8988T (cell line): ENCODE measurements around the gene IMPDH2.
A peak's percentile ranks its signal among the peaks of the same experiment; 100 is the strongest.

Experiments used
- DNase-seq: peaks from one replicate; pipeline ENCODE4 v3.0.0; 2011

IMPDH2 gene

DNA sequence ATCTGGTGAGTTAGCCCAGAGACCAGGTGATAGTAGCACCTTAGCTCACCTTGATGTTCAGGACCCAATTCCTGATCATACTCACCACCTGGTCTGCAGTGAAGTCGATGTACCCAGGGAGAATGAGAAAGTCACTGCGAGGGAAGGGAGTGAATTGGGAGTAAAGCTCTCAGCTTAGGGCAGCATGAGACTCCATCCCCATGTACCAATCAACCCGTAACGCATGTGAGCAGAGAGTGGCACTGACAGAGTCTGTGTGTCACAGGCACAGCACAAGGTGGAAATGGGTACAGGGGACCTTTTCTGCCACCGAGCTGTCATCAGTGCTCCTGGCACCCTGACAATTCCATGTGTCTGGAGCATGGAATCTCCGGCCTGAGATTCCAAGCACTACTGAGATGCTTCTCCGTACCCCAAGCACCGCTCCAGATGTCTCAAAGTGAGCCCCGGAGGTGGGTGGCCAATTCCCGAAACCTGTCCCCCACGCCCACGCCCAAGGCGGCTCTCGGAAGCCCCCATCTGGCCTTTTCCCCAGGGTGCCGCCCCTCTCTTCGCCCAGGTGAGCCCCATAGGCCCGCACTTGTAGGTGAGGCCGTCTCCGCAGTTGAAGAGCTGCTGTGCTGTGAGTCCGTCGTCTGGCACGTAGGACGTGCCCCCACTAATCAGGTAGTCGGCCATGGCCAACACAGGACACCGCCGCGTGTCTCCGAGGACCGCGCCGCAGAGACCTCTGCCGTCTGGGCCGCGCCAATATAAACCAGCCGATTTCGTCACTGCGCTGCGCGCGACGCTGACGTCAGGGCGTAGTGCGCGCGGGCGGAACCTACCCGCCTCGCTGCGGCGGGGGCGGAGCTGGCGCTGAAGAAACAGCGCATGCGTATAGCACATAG is at the start of gene IMPDH2:
IMPDH2 (minus strand) TSS at position 726 of the 890 bp plus-strand sequence; CDS start at position 678, 48 bp downstream.
- no peak for DNase-seq

DNA sequence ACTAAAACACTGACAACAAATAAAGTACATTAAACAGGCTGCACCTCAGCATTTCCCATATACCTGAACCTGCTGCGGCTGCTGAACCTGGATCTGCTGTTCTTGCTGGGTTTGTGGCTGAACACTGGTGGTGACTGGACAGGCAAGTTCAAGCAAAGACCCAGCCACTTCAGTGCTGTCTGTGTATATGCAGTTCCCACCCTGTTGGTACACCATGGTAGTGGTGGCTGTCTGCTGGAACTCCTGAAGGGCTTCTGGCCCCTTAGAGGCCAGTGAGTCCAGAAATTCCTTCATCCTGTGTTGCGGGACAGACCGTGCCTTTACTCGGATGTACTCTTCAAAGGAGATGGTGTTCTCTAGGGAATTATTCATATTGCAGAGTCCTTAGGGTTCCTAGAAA is 47.4 kb upstream of the IMPDH2 start:
- no peak for DNase-seq

DNA sequence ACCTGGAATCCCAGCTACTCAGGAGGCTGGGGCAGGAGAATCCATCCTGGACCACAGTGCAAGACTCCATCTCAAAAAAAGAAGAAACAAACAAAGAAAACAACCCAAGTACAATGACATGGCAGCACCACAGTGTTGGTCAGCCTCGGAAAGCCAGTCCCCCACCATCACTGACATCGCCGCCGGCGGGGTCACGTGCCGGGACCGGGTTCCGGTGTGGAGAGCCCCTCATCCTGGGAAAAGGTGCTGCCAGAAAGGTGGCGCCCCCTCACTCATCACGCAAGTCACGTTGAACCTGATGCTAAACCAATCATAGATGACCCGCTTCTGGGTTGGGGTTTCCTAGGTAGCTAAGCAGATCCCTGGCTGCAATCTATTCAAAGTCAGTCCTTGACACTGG is 46.9 kb upstream of the IMPDH2 start:
- DNase-seq = no peak

DNA sequence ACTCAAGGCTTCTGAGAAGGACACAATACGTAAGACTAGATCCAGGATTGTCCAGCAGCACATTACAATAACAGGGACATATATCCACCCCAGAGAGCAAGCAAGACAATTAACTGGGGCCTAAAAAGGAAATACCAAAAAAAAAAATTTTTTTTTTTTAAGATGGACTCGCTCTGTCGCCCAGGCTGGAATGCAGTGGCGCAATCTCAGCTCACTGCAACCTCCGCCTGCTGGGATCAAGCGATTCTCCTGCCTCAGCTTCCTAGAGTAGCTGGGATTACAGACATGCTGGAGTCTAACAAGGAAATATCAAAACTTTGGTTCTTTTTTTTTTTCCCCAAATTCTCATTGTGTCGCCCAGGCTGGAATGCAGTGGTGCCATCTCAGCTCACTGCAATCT is 28.8 kb upstream of the IMPDH2 start:
- no peak for DNase-seq

DNA sequence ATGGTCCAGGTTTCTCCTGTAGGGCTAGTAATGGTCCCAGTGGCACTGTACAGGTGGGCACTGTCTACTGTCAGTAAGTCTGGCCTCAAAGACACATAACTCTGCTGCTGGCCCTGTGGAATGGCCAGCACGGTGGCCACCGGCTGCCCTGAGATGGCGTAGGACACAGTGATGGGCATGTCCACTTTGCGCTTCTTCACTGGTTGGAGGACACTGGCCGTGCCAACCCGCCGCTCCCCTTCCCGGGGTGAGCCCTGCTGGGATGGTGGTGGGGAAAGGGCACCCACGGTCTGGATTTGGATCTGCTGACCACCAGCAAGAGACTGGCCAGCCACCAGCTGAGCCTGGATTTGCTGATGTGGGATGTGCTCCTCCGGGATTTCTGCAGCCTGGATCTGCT is 28.1 kb upstream of the IMPDH2 start:
- DNase-seq = no peak

DNA sequence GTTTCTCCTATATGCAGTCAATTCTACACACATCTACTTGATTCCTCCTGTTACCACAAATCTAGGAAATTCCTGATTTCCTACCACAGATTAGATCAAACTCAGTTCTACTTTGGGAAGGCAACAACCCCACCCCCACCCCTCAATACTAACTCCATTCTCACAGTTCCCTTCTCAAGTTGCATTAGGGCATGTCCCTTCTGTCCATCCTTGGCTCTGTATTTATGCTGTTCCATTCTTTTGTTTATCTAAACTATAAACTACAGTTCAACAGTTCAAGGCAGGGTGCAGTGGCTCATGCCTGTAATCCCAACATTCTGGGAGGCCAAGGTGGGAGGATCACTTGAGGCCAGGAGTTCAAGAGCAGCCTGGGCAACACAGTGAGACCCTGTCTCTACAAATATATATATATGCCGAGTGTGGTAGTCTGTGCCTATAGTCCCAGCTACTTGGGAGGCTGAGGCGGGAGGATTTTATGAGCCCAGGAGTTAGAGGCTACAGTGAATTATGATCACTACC is 25.2 kb upstream of the IMPDH2 start:
- DNase-seq = no peak

DNA sequence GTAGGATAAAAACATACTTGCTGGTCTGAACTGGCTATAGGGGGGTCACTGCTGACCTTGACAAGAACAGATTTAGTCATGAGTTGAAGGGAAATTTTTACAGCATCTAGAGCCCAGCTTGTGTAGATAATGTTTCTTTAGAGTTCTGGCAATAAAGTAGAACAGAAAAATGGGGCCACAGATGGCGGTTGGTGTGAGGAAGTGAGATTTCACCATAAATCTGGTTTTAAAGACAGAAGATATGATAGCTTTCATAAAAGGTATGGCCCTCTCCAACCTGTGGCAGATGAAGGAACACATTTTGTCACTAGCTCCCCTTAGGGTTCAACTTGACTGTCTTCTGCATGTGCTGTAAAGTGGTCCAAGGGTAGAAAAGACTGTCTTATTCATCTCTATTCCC is 24.3 kb upstream of the IMPDH2 start:
- DNase-seq = no peak

DNA sequence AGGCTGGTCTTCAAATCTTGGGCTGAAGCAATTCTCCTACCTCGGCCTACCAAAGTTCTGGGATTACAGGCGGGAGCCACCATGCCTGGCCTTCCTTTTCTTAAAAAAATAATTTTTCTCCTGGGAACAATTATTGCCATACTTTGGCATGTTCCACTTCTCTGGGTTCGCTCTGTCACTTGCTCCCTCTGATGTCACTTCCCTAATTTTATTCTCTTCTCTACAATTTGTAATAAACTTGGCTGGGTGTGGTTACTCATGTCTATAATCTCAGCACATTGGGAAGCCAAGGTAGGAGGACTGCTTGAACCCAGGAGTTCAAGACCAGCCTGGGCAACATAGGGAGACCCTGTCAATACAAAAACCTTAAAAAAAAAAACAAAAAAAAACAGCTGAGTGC is 6.1 kb upstream of the IMPDH2 start:
- no peak for DNase-seq

DNA sequence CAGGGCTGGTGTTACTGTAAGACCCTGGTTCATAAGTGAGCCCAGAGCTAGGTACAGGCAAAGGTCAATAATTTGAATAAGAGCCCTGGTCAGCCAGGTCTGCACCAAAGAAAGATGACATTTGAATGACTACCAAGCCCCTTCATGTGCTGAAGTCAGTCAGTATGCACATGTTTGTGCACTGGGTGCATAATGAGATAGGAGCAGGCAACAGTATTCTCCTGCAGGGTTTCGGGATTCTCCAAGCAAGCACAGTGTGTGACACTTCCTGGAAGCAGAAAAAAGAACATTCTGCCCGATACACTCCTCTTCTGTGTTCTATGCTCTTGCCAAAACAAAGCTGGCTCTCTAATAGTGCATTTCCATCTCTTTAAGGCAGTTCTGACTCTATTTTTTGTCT is 5.5 kb upstream of the IMPDH2 start:
- DNase-seq = no peak

DNA sequence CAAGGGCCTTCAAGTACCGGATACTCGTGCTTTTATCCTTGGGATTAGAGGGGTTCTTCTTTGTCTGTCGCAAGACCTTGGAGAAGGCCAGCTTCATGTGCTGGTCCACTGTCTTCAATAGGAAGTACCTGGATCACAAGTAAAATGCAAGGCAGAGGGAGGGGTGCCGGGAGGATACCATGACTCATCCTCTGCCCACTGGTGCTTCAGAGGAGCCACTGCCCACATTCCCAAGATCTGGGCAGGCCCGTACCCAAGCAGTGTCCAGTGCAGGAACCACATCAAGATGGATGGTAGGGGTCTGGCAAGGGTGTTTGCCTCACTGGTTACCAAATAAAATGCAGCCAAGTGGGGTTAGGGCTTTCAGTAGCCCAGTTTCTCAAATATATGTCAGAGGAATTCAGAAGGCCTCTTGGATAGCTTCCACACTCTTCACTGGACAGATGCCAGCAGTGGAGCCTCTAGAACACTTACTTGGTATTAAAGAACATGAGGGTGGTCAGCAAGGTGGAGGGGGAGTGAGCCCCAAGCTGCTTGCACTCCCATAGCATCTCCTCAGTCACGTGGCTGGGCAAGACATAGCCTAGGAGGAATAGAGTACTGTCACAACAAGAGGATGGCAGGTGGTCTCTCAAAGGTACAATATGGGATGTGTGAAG is 3.6 kb upstream of the IMPDH2 start:
- DNase-seq = no peak

DNA sequence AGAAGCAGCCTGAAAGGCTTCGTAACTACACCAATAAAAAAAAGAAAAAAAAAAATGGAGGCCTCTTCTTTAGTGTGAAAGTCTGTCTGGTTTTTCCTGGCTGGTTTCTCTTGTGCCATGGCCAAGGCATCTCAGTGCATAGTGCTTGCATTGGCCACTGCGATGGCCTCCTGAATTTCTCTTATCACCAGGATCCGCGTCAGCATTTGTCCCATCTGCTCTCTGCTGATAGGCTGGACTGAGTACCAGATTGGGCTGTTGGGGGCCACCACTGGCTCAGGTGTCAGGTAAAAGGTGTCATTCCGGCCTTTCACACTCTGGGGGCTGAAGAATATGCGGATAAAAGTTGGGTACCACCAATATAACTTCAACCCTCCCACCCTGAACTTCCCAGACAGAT is 1.1 kb upstream of the IMPDH2 start:
- DNase-seq = no peak

DNA sequence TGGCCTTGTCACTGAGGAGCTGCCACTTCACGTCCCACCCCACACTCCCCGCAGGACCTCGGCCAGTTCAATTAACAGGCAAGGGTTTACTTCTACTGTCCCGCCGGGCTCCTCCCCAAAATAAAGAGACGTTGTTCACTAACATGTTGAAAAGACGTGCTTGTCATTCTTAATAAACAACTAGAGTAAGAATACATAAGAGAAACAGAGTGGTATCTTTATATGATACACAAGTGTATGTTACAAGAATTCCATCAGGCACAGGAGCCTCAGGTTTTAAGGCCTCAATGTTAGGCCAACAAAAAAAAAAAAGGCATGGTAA is 326 bp upstream of the IMPDH2 start:
- DNase-seq = no peak

DNA sequence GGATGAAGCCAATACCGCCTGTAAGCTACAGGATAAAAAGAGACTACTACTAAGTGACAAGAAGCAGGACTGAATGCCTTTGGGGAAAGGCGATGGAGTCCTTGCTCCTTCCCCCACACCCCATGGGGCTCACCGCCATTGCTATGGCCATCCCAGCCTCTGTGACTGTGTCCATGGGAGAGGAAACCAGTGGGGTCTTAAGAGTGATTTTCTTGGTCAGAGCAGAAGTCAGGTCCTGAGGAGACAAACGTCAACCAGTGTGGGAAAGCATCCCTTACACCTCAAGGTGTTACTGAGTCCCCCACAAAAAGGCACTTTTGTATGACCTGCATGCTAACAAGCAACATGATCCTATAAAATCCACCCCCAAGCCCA is 913 bp downstream of the IMPDH2 start:
- DNase-seq = no peak

DNA sequence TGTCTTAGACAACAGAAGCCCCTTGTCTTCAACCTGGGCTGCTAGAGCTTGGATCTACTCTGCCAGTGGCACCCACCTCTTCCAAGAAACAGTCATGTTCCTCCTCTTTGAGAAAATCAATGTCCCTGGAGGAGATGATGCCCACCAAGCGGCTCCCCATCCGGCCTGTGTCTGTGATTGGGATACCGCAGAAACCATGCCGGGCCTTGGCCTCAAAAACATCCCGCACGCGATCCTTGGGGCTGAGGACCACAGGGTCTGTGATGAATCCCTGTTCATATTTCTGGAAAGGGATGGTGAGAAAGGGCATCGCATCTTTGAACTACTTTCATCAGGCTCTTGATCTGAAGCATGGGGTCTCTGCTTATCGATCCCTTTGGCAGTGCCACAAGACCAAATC is 1.6 kb downstream of the IMPDH2 start:
- no peak for DNase-seq

DNA sequence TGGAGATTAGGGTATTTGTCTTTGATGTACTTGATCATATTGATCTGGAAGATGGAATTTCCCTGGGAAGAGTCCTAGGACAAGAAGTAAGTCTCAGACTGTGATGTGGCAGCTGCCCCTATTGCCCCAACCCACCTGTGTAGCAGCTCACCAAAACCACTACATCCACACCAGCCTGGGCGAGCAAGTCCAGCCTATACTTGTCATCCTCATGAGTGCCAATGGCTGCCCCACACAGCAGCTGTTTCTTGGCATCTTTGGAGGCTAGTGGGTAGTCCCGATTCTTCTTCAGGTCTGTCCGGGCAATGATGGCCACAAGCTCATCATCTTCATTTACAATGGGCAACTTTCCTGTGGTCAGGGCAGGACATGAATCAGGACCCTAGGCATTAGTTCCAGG is 2.7 kb downstream of the IMPDH2 start:
- no peak for DNase-seq

DNA sequence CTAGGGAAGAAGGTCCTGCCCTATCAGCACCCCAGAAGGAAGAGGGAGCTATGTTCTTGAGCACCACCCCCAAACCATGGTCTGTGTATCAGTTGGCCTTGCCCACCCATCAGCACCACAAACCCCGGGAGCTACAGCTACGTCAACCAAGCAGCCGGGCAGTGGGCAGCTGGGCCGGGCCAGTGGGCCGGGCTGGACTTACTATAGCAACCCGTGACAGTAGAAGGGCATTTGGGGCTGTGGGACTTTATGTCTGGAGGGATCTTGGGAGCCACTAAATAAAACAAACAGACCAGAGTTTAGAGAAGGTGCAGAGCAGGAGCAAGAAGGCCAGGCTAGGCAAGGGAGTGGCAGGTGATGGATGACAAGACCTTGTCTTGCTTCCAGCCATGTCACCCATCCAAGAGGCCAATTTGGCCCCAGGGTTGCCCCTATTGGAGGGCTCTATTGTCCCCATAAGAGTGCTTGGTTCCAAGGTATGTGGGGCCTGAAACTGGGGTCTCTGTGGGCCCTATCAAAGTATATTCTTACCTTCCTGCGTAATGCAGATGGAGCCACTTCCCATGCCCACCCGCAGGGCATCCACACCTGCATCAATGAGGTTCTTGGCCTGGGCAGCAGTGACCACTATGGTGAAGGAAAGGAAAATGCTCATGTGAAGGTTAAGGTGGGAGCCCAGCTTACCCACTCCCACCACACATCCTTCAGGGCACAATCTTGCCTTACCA is 3.2 kb downstream of the IMPDH2 start:
- DNase-seq = no peak

DNA sequence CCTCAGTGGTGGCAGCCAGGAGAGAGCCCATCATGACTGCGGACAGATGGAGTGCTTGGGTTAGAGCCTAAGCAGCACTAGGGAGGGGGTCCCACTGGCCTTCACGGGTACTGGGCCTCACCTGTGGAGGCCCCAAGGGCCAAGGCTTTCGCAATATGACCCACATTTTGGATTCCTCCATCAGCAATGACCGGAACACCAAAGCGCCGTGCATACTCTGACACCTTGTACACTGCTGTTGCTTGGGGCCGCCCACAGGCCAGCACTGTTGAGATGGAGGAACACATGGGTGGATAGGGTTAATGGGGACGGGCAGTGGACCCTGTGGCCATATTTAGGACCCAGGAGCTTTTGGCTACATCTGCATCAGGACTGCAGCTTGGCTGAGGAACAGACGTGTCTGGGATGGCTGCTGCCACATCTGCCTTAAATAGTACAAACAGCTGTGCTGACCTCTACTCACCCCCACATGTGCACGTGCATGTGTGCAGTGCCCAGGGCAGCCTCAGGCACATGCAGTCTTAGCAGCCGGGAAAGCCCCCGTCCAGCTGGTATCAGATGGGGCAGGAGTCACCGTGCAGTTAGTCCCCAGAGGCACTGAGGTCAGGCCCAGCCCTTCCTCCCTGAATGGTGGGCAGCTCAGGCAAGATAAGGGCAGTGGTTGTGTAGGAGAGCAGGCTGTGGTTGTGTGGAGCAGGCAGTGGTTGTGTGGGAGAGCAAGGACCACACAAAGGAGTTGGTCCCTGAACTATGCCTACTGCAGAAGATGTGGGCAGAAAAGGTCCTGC is 4.0 kb downstream of the IMPDH2 start:
- no peak for DNase-seq

DNA sequence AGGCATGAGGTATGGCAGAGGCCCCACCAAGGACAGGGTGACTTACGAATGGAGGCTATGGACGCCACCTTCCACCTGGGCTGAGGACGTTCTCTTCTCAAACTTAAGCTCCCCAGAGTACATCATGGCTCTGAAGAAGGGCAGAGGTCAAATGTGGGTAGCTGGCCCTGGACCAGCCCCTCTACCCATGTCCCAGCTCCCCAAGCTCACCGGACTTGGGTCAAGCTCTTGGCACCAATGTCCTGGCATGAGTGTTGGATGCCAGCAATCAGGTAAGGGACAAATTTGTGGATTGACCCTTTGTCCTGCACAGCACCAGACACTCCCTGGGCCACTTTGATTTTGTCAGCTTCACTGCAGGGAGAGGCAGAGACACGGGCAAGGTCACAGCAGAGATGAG is 4.7 kb downstream of the IMPDH2 start:
- no peak for DNase-seq

DNA sequence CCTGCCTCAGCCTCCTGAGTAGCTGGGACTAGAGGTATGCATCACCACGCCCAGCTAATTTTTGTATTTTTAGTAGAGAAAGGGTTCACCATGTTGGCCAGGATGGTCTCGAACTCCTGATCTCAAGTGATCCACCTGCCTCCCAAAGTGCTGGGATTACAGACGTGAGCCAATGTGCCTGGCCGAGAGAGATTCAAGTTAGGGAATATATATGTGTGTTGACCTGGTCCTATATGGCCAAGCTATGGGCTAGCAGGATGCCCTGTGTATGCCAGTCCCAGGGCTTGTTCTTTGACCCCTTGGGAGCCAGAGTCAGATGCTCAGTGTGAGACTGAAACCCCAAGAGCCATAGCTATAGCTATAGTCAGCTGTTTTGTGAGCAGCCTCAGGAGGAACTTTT is 5.4 kb downstream of the IMPDH2 start:
- no peak for DNase-seq

DNA sequence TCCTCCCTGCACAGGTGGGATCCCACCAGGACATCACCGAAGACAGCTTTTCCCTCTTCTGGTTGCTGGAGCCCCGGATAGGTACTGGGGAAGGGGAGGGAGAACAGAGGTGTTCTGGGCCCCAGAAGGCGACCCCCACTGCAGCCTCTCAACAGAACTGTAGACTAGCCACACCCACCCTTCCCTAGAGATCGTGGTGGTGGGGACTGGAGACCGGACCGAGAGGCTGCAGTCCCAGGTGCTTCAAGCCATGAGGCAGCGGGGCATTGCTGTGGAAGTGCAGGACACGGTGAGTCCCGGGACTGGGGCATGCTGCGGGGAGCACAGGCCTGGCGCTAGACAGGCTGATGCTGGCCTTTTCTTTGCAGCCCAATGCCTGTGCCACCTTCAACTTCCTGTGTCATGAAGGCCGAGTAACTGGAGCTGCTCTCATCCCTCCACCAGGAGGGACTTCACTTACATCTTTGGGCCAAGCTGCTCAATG is 6.5 kb downstream of the IMPDH2 start:
- no peak for DNase-seq

DNA sequence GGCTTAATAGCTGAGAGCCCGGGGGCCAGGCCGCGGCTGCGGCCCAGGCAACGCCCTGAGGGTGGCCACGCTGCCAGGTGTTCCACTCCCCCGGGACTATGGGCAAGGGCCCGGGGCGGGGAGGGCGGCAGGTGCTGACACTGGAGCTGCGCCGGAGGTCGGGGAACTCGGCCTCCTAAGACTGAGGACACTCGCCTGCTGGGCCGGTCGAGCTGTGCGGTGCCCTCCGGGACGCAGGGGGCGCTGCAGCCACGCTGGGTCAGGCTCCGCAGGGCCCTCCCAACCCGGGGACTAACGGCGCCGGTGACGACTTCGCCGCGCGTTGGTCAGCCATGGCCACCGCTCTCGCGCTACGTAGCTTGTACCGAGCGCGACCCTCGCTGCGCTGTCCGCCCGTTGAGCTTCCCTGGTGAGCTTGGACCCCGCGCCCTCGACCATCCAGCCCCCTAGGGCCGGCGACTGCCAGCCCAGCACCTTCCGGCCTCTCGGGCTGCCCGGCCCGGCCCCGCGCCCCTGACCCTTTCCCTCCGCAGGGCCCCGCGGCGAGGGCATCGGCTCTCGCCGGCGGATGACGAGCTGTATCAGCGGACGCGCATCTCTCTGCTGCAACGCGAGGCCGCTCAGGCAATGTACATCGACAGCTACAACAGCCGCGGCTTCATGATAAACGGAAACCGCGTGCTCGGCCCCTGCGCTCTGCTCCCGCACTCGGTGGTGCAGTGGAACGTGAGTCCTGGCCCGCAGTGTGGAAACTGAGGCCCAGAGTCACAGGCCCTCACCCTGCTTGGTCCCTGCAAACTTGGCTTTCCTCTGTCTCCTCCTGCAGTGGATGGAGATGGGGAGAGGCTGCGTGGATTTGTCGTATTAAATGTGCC is 7.1 kb downstream of the IMPDH2 start, which contains the start of gene NDUFAF3:
NDUFAF3 (plus strand) TSS at position 309 of the 875 bp plus-strand sequence; CDS start at position 333, 24 bp downstream.
- peak; percentile 93 for DNase-seq
